DOHH2 (cell line): ENCODE measurements around the gene CD244.

Experiments used
- CTCF ChIP-seq: fragments of 200-600 bp; sonication (generic); IDR thresholded peaks from one replicate; pipeline ENCODE4 v1.5.1; 2014; ENCODE audit warnings: antibody characterized with exemption, mild to moderate bottlenecking, low read depth, low read length; ENCODE audit not compliant: poor library complexity, severe bottlenecking
- EZH2phosphoT487 ChIP-seq: fragments of 200-600 bp; sonication (generic); IDR thresholded peaks from 2 replicates; pipeline ENCODE4 v1.6.1; 2017; ENCODE audit warnings: borderline replicate concordance, mild to moderate bottlenecking, antibody characterized with exemption, low read length, moderate library complexity, mixed read lengths

DNA sequence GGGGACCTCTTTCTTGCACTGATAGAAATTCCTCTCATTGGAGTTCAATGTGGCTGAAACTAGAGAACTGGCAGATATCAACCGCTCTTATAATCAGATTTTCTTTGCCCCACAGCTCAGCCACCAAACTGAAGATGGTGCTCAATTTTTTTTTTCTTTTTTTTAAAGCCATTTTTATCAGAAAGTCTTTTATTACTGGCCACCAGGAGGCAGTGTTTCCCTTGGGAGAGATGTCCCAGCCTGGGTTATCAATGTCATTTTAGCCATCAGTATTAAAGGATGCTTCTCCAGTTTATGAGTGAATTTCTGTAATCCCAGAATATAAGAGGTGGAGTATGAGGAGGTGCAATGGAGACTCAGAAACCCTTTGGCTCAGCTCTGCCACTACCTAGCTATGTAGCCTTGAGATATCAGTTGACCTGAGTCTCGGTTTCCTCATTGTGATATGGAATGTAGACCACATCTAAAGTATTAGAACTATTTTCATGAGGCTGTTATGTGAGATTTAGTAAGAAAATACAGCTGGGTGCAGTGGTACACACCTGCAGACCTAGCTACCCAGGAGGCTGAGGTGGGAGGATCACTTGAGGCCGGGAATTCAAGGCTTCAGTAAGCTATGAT lies 27.6 kb downstream of the CD244 start:
- TF ChIP-seq CTCF (peak; percentile 59), EZH2phosphoT487 (no peak)
